MM.1S (cell line): ENCODE data around the gene GSE1.

Source experiments
- DNase-seq: peaks from one replicate; pipeline ENCODE4 v3.0.0-alpha.2; 2015
- H2AFZ ChIP-seq: fragments of 300-600 bp; sonication (generic); 2 replicates; pipeline ENCODE4 v1.6.0; 2016; ENCODE audit warnings: antibody characterized with exemption, low read length
- H3F3A ChIP-seq: fragments of 300-600 bp; sonication (generic); 2 replicates; pipeline ENCODE4 v1.6.1; 2016; ENCODE audit warnings: mild to moderate bottlenecking, antibody characterized with exemption, low read length, moderate library complexity, mixed read lengths; ENCODE audit not compliant: insufficient read depth
- H3K27ac ChIP-seq: fragments of 300-600 bp; sonication (generic); 2 replicates; pipeline ENCODE4 v1.5.1; 2016; ENCODE audit warnings: mild to moderate bottlenecking, low read length
- H3K27me3 ChIP-seq: fragments of 300-600 bp; sonication (generic); replicated peaks from 2 replicates; pipeline ENCODE4 v1.6.0; 2016; ENCODE audit warnings: low read length; ENCODE audit not compliant: insufficient read depth
- H3K36me3 ChIP-seq: fragments of 300-600 bp; sonication (generic); replicated peaks from 2 replicates; pipeline ENCODE4 v1.6.1; 2016; ENCODE audit warnings: mild to moderate bottlenecking, low read length, mixed read lengths; ENCODE audit not compliant: insufficient read depth
- H3K4me1 ChIP-seq: fragments of 300-600 bp; sonication (generic); 2 replicates; pipeline ENCODE4 v1.6.1; 2016; ENCODE audit warnings: low read length, mixed read lengths
- H3K4me2 ChIP-seq: fragments of 300-600 bp; sonication (generic); 2 replicates; pipeline ENCODE4 v1.6.0; 2016; ENCODE audit warnings: low read depth, low read length
- H3K4me3 ChIP-seq: fragments of 300-600 bp; sonication (generic); 2 replicates; pipeline ENCODE4 v1.5.1; 2016; ENCODE audit warnings: low read length, mixed read lengths
- H3K79me2 ChIP-seq: fragments of 300-600 bp; sonication (generic); 2 replicates; pipeline ENCODE4 v1.6.1; 2016; ENCODE audit warnings: mixed run types, low read length, mixed read lengths
- H3K9ac ChIP-seq: fragments of 300-600 bp; sonication (generic); 2 replicates; pipeline ENCODE4 v1.6.1; 2016; ENCODE audit warnings: low read length, mixed read lengths
- H3K9me2 ChIP-seq: fragments of 300-600 bp; sonication (generic); replicated peaks from 2 replicates; pipeline ENCODE4 v1.6.1; 2016; ENCODE audit warnings: mild to moderate bottlenecking, low read length, mixed read lengths; ENCODE audit not compliant: insufficient read depth
- H3K9me3 ChIP-seq: fragments of 300-600 bp; sonication (generic); replicated peaks from 2 replicates; pipeline ENCODE4 v1.6.1; 2016; ENCODE audit warnings: mild to moderate bottlenecking, low read length, mixed read lengths; ENCODE audit not compliant: insufficient read depth
- H4K20me1 ChIP-seq: fragments of 300-600 bp; sonication (generic); 2 replicates; pipeline ENCODE4 v1.6.1; 2016; ENCODE audit warnings: mild to moderate bottlenecking, low read length, moderate library complexity, mixed read lengths; ENCODE audit not compliant: insufficient read depth
- CTCF ChIP-seq: fragments of 300-600 bp; sonication (generic); IDR thresholded peaks from 2 replicates; pipeline ENCODE4 v1.5.1; 2016; ENCODE audit warnings: antibody characterized with exemption, low read length, mixed read lengths
- EZH2 ChIP-seq: fragments of 300-600 bp; sonication (generic); optimal IDR thresholded peaks from 2 replicates; pipeline ENCODE3; 2017; ENCODE audit warnings: low read depth, mild to moderate bottlenecking, antibody characterized with exemption, low read length, mixed read lengths
- EZH2phosphoT487 ChIP-seq: fragments of 300-600 bp; sonication (generic); IDR thresholded peaks from 2 replicates; pipeline ENCODE4 v1.6.1; 2018; ENCODE audit warnings: antibody characterized with exemption, low read length

GSE1 gene

GRCh38 chr16:85698935-85699558 is 85.9 kb downstream of the GSE1 start:
- no peak overlapping the region for H3K4me2 ChIP-seq
- H3K27ac ChIP-seq: no peak overlapping the region
- H3K27me3 ChIP-seq: peaks cover 6% of the 10 kb centered on the region
- no peak overlapping the region for H2AFZ ChIP-seq
- no peaks in the 10 kb centered on the region for H3K9me3 ChIP-seq
- DNase-seq: no peak
- no peaks in the 10 kb centered on the region for H3K79me2 ChIP-seq
- H3K9me2 ChIP-seq: no peaks in the 10 kb centered on the region
- H3F3A ChIP-seq: no peaks in the 10 kb centered on the region
- H3K9ac ChIP-seq: no peak overlapping the region
- H3K4me1 ChIP-seq: no peaks in the 10 kb centered on the region
- H4K20me1 ChIP-seq: no peaks in the 10 kb centered on the region
- no peak overlapping the region for H3K4me3 ChIP-seq
- no peak for TF ChIP-seq CTCF
- no peak for TF ChIP-seq EZH2
- TF ChIP-seq EZH2phosphoT487: no peak
- H3K36me3 ChIP-seq: no peaks in the 10 kb centered on the region

GRCh38 chr16:85699628-85700027 is 86.5 kb downstream of the GSE1 start:
- Histone ChIP-seq H4K20me1 (no peaks in the 10 kb centered on the region), H2AFZ (no peak overlapping the region), H3K4me2 (no peak overlapping the region), H3F3A (no peaks in the 10 kb centered on the region), H3K27me3 (peaks cover 6% of the 10 kb centered on the region), H3K4me3 (no peak overlapping the region), H3K27ac (no peak overlapping the region), H3K4me1 (no peaks in the 10 kb centered on the region), H3K9me3 (no peaks in the 10 kb centered on the region), H3K9ac (no peak overlapping the region), H3K9me2 (no peaks in the 10 kb centered on the region), H3K79me2 (no peaks in the 10 kb centered on the region), H3K36me3 (no peaks in the 10 kb centered on the region)
- no peak for DNase-seq
- TF ChIP-seq CTCF (no peak), EZH2phosphoT487 (no peak), EZH2 (no peak)

- DNase-seq: no peak
- Histone ChIP-seq H3K36me3 (no peaks in the 10 kb centered on the region), H3K9me3 (no peaks in the 10 kb centered on the region), H3K9me2 (no peaks in the 10 kb centered on the region), H3K4me1 (no peaks in the 10 kb centered on the region), H3K4me2 (no peak overlapping the region), H3K9ac (no peak overlapping the region), H4K20me1 (no peaks in the 10 kb centered on the region), H3K27me3 (no peaks in the 10 kb centered on the region; the same call in 1 of the 2 replicates), H3K79me2 (no peaks in the 10 kb centered on the region), H3F3A (no peaks in the 10 kb centered on the region), H3K27ac (no peak overlapping the region), H3K4me3 (no peak overlapping the region), H2AFZ (no peak overlapping the region)
- TF ChIP-seq CTCF (no peak), EZH2 (no peak), EZH2phosphoT487 (no peak)
These were observed 90.9 kb downstream of the GSE1 start for GRCh38 chr16:85704011-85704410.
